GM18861 (cell line): ENCODE results near the gene POLA1.
A peak's percentile ranks its signal among the peaks of the same experiment; 100 is the strongest.

Source experiments
- ATAC-seq: cut with Tn5 transposase; IDR thresholded peaks from one replicate; pipeline ENCODE4 v1.9.1; 2021; ENCODE audit not compliant: unreplicated experiment

POLA1 gene

DNA sequence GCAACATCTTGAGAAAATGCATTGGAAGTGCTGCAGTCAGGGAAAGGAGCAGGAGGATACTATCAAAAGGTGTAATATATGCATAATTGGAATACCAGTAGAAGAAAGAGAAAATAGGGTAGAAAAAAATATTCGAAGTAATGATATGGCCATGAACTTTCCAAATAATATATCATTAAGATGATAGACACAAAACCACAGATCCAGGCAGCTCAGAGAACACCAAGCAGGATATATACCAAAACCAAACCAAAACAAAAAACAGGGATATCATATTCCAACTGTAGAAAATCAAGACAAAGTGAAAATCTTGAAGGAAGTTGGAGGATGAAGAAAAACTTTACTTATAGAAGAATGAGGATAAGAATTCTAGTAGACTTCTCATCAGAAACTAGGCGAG is 9.7 kb upstream of the POLA1 start:
- no peak for ATAC-seq

DNA sequence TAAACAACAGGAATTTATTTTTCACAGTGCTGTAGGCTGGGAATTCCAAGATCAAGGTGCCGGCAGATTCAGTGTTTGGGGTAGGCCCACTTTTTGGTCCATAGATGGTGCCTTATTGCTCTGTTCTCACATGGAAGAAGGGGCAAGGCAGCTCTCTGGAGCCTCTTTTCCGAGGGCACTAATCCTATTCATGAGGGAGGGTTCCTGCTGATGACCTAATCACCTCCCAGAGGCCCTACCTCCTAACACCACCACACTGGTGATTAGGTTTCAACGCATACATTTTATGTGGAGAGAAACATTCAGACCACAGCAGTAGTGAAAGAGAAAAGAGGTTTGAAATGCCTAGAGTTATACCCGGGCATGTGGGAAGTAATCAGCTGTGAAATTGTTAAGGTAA is 1.4 kb upstream of the POLA1 start:
- no peak for ATAC-seq

DNA sequence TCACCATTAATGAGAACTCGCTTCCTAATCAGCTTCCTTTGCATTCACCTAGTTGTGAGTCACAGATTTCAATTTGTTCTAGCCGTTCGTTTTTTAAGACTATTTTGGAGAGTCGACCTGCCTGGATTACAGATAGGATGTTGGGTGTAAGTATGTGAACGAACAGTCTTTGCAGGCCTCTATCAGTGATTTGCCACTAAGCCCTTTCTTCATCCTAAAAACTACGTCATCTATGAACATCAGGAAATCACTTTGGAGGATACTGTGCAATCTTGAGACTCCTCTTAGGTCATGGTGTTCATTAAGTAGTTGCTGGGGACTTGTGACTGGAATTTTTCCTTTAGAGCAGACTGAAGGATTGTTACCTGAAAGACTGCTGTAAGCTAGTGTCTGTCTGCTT is 1.1 kb downstream of the POLA1 start:
- ATAC-seq: no peak

DNA sequence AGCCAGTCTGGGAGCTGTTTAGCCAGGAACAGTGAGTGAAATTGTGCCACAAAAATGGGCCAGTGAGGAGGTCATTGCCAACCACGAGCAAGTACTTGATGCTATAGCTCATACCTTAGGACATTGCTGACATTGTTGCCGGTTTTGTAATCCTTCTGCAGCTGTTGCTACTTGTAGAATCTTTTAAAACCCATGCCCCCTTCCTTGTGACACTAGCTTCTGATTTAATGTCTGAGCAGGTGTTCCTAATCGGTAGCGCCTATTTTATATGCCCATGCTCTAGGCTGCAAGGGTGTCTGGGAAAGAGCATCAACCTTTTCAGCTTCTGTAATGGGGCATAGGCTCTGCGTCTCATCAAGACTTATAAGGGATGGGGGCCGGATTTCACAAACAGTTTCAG is 2.6 kb downstream of the POLA1 start:
- no peak for ATAC-seq

DNA sequence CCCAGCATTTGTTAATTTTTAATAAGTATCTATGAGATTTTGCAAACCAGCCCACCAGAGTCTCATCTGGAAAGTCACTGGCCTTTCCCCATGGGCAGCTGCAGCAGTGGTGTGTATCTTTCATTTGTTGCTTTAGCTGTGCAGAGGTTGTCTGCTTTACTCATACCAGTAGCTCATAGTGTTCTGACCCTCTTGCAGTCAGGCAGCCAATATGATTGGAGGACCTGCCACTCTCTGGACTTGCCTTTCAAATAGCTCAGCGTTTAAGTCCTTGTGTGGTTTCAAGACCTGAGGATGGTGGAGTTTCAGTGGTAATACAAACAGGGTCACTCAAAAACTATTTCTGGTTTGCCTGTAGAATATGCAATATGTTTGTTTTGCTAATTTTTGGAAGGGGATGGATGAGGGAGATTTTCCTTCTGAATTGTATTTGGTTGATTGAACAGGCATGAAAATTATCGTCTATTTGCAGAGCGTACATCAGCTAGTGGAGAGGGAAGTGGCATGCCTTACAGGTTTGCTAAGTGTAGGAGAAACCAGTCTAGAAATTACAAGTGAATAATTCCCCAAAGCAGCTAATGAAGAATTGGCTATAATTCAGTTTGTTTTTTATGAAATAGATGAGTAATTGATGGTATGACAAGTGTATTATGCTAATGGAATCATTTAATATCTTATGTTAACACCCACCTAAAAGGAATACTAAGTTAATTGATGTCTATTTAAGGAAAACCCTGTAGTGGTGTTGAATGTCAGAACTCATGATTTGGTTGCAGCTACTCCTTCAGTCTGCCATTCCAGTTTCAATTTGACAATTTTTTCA is 8.9 kb downstream of the POLA1 start:
- ATAC-seq: peak; percentile 99

- ATAC-seq: no peak
Observed at GRCh38 chrX:24703185-24703494, 9.4 kb downstream of the POLA1 start.

- no peak for ATAC-seq
Observed at GRCh38 chrX:24718771-24719170, 25.1 kb downstream of the POLA1 start.

- ATAC-seq: no peak
Observed at GRCh38 chrX:24720036-24720435, 26.3 kb downstream of the POLA1 start.

GRCh38 chrX:24728530-24728929 is 34.8 kb downstream of the POLA1 start:
- ATAC-seq: no peak

DNA sequence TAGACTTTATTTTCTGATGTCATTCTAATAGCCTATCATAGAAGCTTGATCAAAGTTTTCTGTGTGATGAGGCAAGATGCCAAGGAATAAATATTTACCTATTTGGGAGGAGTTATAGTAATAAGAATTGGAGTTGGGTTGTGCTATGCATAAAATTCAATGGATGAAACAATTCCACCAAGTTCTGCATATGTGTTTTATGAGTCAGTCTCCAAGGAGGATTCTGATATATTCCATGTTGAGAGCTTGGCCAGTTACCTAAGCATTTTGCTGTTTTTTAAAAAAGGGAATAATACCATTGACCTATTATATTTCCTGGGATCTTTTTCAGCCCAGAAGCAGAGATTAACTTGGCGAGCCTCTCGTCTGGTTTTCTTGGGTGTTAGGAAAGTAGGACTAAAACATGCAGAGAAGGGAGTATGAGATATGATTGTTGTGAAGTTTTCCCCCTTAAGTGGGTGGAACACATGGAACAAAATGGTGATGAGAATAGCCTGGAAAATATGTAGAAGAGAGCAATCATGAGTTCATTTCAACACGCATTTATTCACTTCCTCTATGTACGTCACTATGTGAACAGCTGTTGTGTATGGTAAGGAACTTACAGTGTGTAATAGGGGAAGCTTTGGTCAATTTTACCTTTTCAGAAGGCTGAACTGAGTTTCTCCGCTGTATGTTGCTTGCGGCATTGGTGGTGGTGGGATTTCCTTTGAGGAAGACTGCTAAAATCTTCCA is 39.2 kb downstream of the POLA1 start:
- ATAC-seq: no peak

- ATAC-seq: no peak
Observed at GRCh38 chrX:24741330-24741729, 47.6 kb downstream of the POLA1 start.

DNA sequence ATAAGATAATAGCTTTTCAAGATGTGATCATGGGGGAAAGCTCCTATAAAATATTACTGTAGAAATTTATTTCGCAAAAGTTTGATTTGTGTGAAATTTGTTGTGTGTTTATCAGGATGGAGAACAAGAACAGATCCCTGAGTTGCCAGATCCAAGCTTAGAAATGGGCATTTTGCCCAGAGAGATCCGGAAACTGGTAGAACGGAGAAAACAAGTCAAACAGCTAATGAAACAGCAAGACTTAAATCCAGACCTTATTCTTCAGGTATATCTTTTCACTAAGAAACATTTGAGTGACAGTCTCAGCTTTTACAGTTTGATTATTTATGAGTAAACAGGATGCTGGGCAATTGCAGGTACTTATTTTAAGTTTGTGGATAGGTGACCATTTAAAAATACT is 54.5 kb downstream of the POLA1 start:
- no peak for ATAC-seq

DNA sequence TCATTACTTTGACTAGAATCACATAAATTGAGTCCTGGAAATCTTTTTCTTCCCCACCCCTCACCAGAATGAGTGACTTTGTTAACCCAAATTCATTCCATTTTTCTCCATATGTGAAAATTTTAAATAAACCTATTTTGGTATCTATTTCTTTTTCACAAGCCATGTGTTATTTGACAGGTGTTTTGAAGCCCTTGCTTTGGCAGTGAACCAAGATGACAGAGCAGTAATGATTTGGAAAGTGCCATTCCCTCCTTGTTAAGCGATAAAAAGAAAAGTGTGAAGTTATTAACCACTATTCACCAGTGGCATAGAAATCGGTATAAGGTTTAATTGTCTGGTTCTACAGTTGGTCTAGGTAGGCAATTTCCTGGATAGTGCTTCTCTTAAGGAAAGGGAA is 66.1 kb downstream of the POLA1 start:
- no peak for ATAC-seq

DNA sequence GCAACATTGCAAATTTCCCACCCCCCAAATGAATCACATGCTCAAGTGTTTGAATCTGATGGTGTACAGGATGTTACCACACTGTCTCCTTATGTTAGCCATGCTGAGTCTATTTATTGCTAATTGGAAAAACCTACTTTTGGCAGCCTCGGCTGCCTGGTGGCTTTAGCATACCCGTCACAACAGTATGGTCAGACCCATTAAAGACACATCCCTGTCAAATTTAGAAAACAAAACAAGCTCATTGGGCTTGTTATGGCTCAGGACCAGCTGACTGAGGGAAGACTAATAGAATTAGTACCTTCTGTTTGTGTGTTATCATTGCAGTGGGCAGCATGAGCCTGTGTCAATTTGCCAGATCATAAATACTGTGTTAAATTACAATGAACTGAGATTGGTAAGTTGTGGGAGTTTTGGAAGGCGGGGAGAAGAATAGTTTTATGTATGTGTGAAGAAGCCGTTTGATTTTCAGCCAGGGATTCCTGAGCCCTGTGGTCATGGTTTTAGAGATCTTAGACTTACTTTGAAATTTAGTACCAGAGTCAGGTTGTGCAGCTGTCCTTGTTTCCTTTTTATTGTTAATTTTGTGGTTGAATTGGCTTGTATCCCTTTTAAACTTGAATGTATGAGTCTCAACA is 66.8 kb downstream of the POLA1 start:
- no peak for ATAC-seq

DNA sequence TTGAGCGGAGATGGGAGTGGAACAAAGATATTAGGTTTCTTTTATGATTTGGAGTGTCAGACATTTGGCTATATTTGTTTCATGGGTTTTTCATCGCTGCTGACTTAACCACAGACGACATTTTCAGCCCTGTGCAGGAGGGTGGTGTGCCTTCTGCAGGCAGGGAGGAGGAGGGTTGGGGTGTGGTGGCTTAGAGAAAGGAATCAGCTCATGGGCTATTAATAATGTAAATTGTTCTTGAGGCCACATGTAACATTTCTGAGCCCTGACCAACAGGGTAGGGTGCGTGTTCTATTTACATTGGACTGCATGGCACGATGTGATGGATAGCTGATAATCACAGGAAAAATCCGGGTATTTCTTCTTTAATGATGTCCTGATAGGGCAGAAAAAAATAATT is 67.6 kb downstream of the POLA1 start:
- ATAC-seq: no peak

DNA sequence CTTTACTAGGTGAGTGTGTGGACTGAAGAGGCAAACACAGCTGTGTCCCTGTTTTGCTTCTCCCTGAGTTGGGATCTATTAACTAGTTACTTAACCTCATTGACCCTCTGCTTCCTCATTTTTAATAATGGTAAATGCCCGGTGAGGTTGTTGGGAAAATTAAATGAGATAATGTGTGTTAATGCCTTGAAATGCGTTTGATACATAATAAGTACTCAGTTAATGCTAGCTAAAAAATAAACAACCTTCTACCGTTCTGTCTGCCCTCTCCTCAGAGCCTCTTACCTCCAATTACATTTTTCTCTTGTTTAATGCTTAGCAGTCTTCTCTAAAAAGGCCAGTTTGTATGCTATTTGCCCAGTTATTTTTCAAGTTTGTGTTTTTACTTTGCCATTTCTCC is 70.3 kb downstream of the POLA1 start:
- ATAC-seq: no peak

GRCh38 chrX:24767557-24767956 is 73.8 kb downstream of the POLA1 start:
- no peak for ATAC-seq

DNA sequence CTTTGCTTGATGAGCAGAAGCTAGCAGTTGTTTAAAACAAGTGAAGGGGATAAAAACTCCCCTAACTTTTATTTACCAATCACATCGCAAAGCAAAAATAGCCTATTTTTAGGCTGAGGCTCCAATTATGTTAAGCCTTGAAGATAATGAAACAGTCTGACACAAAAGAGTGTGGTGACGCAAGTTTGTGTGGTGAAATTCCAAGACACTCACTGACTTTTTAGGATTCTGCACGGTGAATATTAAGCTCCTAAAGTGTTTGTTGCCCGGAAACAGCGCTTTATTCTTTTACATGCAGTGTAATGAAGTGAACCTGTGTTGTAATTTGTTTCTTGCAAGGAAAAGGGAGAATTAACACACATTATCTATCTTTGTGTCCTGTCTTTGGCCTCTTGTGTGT is 74.8 kb downstream of the POLA1 start:
- ATAC-seq: no peak

DNA sequence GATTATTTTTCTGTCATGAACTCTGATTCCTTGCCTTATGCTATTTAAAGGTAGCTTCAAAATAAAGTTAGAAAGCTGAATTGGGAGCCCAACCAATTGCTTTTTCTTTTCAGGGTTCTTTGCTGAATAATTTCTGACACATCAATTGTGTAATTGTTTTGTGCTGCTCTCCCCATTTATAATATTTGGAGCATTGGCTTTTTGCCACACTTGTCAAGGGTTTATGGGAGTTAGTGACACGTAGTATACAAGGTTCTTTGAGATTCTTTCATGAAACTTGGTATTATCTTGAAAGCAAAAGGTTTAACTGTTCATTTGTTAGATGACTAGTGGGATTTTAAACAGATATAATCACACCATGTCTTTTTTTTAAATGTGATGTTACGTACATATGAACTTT is 80.9 kb downstream of the POLA1 start:
- ATAC-seq: no peak

DNA sequence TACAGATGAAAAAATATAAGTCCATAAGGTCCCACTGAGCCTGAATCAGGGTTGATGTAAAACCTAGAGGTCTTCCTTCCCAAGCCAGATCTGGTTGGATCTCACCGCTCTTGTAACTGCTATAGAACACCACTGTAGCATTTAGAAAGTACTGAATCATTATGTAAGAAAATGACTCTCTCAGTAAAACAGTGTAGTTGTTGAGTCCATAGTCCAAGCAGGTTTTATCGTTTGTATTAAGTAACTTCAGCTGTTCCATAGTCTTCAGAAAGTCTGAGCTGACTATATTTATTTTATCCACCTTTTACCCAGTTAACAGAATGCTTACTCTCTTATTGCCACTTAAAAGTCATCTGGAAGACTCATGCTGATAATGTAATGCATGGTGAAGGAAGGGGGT is 82.2 kb downstream of the POLA1 start:
- no peak for ATAC-seq

GRCh38 chrX:24777660-24778059 is 83.9 kb downstream of the POLA1 start:
- peak; percentile 97 for ATAC-seq

GRCh38 chrX:24782011-24782410 is 88.3 kb downstream of the POLA1 start:
- ATAC-seq: no peak
